NCI-H524 (cell line): ENCODE data around the gene KSR2.
"Not testable (repeated sequence)": the region's sequence is repeated elsewhere in the genome, so short reads cannot be mapped to it uniquely, and the experiment has no call there.

Experiments used
- DNase-seq, 2 experiments: peaks; one replicate each; lab custom pipeline; 2025; lab: John Stamatoyannopoulos, UW

The KSR2 gene

DNA sequence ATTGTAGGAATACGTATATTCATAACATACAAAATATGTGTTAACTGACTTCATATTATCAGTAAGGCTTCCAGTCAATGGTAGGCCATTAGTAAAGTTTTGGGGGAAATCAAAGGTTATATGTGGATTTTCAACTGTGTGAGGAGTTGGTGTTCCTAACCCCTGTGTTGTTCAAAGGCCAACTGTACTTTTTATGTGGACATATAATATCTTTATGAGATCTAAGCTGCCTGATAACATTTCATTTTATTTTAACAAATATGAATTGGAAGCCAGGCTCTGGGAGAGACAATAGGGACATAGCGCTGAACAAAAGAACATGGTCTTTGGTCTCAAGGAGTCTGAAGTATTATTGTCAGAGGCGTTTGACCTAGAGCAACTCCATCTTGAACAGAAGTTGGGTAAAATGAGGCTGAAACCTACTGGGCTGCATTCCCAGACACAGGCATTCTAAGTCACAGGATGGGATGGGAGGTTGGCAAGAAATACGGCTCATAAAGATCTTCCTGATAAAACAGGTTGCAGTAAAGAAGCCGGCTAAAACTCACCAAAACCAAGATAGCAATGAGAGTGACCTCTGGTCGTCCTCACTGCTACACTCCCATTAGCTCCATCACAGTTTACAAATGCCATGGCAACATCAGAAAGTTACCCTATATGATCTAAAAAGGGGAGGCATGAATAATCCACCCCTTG, 147.2 kb downstream of the KSR2 start:
- DNase-seq = no peak

GRCh38 chr12:117820216-117820907, 148.4 kb downstream of the KSR2 start:
- peak in 1 of 2 experiments; percentile 57 for DNase-seq

DNA sequence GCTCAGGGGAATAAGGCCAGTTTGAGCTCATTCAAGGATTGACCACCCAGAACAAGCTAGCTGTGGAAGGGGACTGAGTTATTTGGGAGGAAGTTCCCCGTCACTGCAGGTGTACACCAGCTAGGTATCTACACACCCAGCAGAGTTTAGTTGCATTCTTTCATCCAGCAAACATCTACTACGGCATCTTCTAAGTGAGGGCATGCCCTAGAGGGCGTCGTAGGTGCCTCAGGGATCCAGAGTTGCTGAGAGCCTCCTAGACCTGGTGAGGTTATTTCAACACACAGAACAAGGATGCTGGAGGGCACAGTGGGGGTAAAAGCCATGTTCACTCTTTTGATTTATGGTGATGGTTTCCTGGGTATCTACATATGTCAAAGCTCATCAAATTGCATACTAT, 149.6 kb downstream of the KSR2 start:
- DNase-seq = no peak

DNA sequence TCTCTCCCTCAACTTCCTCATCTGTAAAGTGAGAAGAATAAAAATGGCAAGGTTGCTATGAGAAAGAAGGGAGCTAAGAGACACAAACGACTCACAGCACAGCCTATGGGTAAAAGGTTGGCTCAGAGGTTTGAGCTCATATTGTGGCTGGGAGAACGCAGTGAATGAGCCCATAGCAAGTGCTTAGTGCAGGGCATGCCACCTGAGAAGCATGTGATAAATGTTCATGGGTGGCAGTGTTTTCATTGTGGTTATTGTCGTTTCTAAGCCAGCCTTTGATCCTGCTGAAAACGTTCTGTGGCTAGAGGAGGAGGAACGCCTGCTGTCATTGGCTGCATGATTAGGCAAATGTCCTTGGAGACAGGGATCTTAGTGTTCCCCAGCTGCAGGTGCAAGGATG, 150.4 kb downstream of the KSR2 start:
- DNase-seq = no peak

DNA sequence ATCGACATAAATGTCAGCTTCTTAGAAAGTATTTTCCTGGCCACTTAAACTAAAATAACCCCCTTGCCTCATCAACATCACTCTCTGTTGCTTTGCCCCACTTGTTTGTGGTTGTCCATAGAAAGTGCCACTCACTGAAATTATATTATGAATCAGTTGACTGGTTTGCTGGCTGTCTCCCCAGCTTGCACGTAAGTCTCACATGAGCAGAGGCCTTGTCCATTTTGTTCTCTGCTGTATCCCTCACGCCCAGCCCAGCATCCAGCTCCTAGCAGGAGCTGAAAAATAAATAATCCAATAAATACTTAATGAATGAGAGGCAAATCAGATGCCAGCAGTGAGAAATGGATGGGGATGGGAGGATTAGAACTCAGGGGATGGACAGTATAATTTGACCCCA, 159.3 kb downstream of the KSR2 start:
- no peak for DNase-seq

- no peak for DNase-seq
Observed at GRCh38 chr12:117807946-117808345, 160.8 kb downstream of the KSR2 start.

DNA sequence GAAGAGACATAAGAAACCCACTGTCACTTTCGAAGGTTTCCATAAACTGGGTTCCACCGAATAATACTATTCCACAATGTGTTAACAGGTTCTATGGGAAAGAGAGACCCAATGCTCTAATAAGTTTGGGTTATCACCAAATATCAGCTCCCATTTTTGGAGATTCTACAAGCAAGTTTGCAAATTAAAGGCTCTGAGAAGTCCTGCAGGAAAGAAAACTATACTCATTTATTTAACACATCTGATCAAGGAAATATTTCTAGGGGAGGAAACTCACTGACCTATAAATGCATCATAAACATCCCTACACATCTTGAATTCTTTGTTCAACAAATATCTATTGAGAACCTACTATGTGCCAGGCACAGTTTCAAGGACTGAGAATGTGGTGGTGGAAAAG, 161.4 kb downstream of the KSR2 start:
- no peak for DNase-seq

DNA sequence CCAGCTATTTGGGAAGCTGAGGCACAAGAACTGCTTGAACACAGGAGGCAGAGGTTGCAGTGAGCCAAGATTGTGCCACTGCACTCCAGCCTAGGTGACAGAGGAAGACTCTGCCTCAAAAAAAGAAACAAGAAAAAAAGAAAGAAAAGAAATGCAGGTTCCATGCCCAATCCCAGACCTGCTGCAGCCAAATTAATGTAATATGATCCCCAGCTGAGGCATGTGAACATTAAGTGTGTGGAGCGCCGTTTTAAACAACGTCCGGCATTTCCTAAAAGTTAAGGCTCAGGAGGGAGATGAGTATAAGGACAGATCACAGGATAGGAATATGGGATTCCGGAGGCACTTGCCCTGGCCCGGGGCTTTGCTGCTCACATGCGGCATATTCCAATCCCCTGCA, 162.9 kb downstream of the KSR2 start:
- peak in 1 of 2 experiments; percentile 57 for DNase-seq

DNA sequence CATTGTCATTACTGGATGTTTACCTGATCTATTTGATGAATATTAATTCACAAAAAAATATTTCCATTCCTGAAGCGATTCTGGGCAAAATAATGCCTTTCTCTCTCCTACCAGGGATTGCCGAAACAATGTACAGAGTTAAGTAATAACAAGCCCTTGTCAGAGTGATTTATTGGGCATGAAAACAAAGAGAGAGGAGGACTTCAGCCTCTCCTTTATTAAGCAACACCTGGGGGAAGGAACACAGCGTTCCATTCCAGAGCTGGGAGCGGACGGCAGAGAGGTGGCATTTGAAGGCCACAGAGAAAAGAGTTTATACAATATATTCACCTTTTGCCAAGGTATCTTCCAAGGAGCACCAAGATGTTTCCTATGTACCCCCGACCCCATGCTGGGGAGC, 165.8 kb downstream of the KSR2 start:
- DNase-seq = no peak

DNA sequence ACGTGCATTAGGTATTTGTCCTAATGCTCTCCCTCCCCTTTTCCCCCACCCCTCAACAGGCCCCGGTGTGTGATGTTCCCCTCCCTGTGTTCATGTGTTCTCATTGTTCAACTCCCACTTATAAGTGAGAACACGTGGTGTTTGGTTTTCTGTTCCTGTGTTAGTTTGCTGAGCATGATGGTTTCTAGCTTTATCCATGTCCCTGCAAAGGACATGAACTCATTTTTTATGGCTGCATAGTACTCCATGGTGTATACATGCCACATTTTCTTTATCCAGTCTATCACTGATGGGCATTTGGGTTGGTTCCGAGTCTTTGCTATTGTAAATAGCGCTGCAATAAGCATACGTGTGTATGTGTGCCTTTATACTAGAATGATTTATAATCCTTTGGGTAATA, 168.1 kb downstream of the KSR2 start:
- DNase-seq = not testable (repeated sequence)

- DNase-seq = no peak
Observed at GRCh38 chr12:117797202-117797601, 171.6 kb downstream of the KSR2 start.

DNA sequence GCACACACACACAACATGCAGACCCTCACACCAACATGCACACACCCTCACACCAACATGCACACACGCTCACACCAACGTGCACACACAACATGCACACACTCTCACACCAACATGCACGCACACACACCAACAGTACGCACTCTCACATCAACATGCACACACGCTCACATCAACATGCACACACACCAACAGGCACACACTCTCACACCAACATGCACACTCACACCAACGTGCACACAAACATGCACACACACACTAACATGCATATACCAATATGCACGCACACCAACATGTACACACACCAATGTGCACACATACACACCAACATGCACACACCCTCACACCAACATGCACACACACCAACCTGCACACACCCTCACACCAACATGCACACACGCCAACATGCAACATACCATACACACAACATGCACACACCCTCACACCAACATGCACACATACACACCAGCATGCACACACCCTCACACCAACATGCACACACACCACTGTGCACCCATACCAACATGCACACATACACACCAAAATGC, 175.8 kb downstream of the KSR2 start:
- no peak for DNase-seq

GRCh38 chr12:117792471-117792870, 176.3 kb downstream of the KSR2 start:
- DNase-seq = no peak

DNA sequence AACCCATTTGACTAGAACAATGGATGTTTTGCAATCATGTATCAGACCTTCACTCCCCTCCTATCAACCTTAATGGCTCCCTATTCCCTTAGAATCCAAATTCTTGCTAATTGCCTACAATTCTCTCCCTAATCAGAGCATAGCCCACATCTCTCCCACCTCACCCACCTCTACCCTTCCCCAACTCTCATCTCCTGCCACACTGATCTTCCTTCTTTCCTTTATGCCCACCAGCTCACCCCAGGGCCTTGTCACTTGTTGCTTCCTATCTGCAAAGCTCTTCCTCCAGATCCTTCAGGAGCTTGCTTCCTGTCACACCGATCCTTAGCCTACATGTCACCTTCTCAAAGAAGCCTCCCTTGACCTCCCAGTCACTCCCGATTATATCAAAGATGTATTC, 177.8 kb downstream of the KSR2 start:
- no peak for DNase-seq

GRCh38 chr12:117790198-117790597, 178.6 kb downstream of the KSR2 start:
- DNase-seq = no peak

DNA sequence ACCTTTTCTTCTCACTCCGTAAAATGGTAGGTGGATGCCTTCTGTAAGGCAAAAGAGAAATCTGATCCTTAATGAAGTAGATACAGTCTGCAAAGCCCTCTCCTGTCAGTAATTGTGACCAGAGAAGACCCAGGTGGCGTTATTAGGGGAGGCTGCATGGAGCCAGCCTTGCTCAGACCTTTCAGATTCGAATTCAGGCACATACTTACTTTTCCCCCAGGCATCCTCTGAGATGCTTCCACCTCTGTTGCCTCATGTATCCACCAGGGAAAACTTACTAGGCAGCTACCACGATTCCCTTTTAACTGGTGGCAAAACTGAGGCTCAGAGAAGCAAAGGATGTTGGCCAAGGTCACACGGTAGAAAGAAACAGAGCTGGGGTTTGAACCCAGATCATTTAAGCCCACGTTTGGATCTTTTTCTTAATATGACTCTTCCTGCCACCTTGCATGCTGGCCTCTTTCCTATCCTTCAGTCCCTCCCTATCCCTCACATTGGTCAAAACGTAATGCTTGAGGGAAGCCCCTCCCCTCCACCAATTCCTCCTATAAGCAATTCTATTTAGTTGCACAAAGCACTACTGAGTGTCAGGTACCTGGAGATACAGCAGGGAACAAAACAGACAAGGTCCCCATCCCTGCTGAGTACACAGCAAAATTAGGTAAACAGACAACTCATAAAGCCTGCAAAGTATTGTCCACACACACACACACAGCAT, 179.4 kb downstream of the KSR2 start:
- DNase-seq = no peak

DNA sequence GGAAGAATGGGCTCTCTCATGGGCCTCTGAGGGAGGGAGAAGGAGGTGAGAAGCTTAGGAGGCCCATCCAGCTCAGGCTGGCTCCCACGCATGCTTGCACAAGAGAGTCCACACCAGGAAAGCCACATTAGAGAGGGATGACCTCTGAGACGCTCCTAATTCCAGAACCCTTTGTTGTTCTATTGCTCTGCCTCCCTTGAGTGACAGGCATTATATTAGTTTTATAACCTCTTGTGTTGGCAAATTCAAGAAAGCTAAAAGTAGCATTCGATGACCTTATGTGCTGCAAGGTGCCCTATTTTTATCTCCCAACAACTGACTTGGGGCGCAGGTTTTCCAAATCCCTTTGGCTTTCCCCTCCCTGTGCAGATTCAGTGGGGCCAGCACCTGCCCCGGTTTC, 190.1 kb downstream of the KSR2 start:
- no peak for DNase-seq

- no peak for DNase-seq
Observed at GRCh38 chr12:117774941-117775775, 193.6 kb downstream of the KSR2 start.

DNA sequence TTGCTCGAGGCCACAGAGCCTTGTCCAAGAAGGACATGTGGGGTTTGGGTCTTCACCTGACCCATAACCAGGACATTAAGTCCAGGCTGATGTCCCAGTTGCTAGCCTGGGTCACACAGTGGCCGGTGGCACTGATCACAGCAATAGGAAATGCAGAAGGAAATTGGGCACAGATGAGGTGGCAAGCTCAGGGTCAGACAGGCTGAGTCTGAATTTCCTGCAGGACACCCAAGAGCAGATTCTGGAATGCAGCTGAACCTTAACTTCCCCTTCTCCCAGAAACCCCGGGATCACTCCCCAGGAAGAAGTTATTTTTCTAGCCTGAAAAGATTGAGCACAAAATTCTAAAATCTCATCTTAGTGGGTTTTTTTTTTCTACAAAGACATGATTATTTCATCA, 199.9 kb downstream of the KSR2 start:
- DNase-seq = no peak

DNA sequence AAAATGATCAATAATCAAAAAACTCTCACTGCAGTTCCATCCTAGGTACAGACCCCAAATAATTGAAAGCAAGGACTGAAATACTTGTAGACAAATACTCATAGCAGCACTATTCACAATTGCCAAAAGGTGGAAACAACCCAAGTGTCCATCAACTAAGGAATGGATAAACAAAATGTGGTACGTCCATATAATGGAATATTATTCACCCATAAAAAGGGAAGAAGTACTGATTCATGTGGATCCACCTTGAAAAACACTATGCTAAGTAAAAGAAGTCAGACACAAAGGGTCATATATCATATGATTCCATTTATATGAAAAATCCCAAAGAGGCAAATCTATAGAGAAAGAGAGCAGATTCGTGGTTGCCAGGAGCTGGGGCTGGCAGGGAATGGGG, 202.8 kb downstream of the KSR2 start:
- no peak for DNase-seq

DNA sequence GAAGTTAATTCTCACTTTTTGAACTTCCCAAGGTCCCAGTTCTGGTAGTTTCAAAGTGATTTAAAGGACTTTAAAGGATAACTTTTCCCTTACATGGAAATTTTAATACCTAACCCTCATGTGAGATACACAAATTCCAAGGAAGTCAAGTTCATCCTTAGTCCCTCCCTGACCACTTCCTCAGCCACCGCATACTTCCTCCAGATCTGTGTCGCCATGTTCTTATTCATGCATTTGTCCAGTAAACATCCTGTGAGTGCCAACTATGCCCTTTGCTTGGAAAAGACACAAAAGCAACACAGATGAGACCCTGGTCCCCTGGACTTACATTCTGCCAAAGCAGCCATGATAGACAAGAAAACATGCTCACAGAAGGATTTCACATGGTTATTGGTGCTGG, 206.6 kb downstream of the KSR2 start:
- DNase-seq = no peak

- DNase-seq = no peak
Observed at GRCh38 chr12:117761528-117762100, 207.2 kb downstream of the KSR2 start.
